Measurements from ENCODE around the gene CEP250.

DNA sequence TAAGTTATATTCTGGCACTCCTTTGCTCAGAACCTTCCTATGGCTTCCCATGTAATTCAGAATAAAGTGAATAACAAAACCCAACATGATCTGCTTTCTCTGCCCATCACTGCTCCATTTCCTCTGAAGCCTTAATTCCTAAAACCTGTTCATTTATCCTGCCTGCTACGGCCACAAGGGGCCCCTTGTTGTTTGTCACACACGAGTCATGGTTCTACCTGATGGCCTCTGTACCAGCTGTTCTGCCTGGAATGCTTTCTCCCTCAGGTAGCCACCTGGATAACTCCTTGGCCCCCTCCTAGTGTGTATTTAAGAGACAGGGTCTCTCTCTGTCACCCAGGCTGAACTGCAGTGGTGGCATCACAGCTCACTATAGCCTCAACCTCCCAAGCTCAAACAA lies 113.2 kb downstream of the CEP250 start:
- no peak for TF ChIP-seq POLR2AphosphoS5 (IDR thresholded peaks at IDR 0.05; ENCODE audit: low read depth, low read length)
- TF ChIP-seq POLR2A (IDR thresholded peaks at IDR 0.05; ENCODE audit: low read depth, low read length), result no peak

All from GM12891 (cell line).